Muscle of back (tissue), 11 donors: Measurements from ENCODE around the gene ASRGL1. TPM values are rescaled to one million over a fixed set of nuclear protein-coding genes. Genes with fewer than 3 reads are reported as not detected.

Source experiments
- DNase-seq, 3 donors: peaks; one replicate each; pipeline versions ENCODE4 v3.0.0 to v3.0.0-alpha.2; 2013
- polyA plus RNA-seq, 10 donors: library from polyadenylated mRNA; unstranded; fragments of 120-200 nt; gene quantifications; one replicate each; pipeline ENCODE4 v1.2.1, GENCODE V29; 2013; ENCODE audit not compliant: insufficient read length in 10 of 10

Gene ASRGL1
- polyA plus RNA-seq, 10 donors, result 2.3 to 5.2 (median 3.1) TPM

- DNase-seq, result peak; percentile 63 to 90 (median 80)
Measured at GRCh38 chr11:62439785-62440602, 102.7 kb downstream of the ASRGL1 start.

Other genes with a start within 250 kb of the ASRGL1 start
- gene INCENP, start 213.4 kb upstream of the ASRGL1 start, polyA plus RNA-seq, result 10 to 100 TPM; 13.2 to 26.7 (median 17.5) TPM
- gene SCGB1D1, start 147.2 kb upstream of the ASRGL1 start, polyA plus RNA-seq, result not detected
- not detected for gene SCGB2A1, start 128.8 kb upstream of the ASRGL1 start, polyA plus RNA-seq
- gene SCGB1D2, start 95.2 kb upstream of the ASRGL1 start, polyA plus RNA-seq, result not detected
- not detected for gene SCGB2A2, start 67.3 kb upstream of the ASRGL1 start, polyA plus RNA-seq
- gene SCGB1D4, start 38.4 kb upstream of the ASRGL1 start, polyA plus RNA-seq, result not detected
- gene SCGB1A1, start 81.6 kb downstream of the ASRGL1 start, polyA plus RNA-seq, result not detected
- 100 to 1,000 TPM; 269 to 408 (median 312) TPM for gene AHNAK, start 209.4 kb downstream of the ASRGL1 start, polyA plus RNA-seq
- 1,000 to 10,000 TPM; 2,727 to 3,805 (median 3,280) TPM for gene EEF1G, start 236.4 kb downstream of the ASRGL1 start, polyA plus RNA-seq